CD4-positive, alpha-beta T cell (primary cell): Measurements from ENCODE around the gene UBAP2L. TPM values are rescaled to one million over a fixed set of nuclear protein-coding genes. Genes with fewer than 3 reads are reported as not detected.
"Not testable (repeated sequence)": the region's sequence is repeated elsewhere in the genome, so short reads cannot be mapped to it uniquely, and the experiment has no call there.

ENCODE experiments used
- ATAC-seq: fragments of 200-7000 bp; cut with Tn5 transposase; one replicate; pipeline ENCODE4 v1.10.0; 2022; ENCODE audit warnings: mild to moderate bottlenecking; ENCODE audit not compliant: poor library complexity
- CTCF ChIA-PET: fragments of 350-600 bp; sonication (Branson Sonifier 250); formaldehyde crosslinking; loops from one replicate; lab custom pipeline; 2021; ENCODE audit warnings: antibody characterized with exemption, inconsistent platforms; lab: Charles Lee
- POLR2A ChIA-PET: fragments of 350-600 bp; sonication (Branson Sonifier 250); formaldehyde crosslinking; loops from one replicate; lab custom pipeline; 2021; ENCODE audit warnings: antibody characterized with exemption, inconsistent platforms; lab: Charles Lee
- DNase-seq, 14 experiments: peaks; one replicate each; pipeline ENCODE4 v3.0.0-alpha.2; 2013 to 2020; ENCODE audit warnings: mixed read lengths in 2 of 14
- H3K27ac ChIP-seq, 2 donors: one replicate each; pipeline versions ENCODE4 v1.5.1 to v1.7.0; 2013; ENCODE audit warnings: low read length in 2 of 2, low read depth in 1 of 2, mild to moderate bottlenecking in 1 of 2
- H3K27me3 ChIP-seq, 2 experiments: 1 replicate in 1 of 2; 2 replicates in 1 of 2; pipeline versions ENCODE4 v1.6.1 to v1.7.0; 2013; ENCODE audit warnings: low read length in 2 of 2, control low read depth in 1 of 2, mild to moderate bottlenecking in 1 of 2, moderate library complexity in 1 of 2; ENCODE audit not compliant: insufficient read depth in 2 of 2, control insufficient read depth in 1 of 2
- H3K36me3 ChIP-seq: one replicate; pipeline ENCODE4 v1.6.1; 2013; ENCODE audit warnings: low read length, control low read depth; ENCODE audit not compliant: insufficient read depth
- H3K4me1 ChIP-seq: one replicate; pipeline ENCODE4 v1.6.1; 2013; ENCODE audit warnings: low read length, control low read depth; ENCODE audit not compliant: insufficient read depth
- H3K4me3 ChIP-seq: one replicate; pipeline ENCODE4 v1.5.1; 2013; ENCODE audit warnings: mild to moderate bottlenecking, low read length, moderate library complexity
- H3K9me3 ChIP-seq, 2 experiments: 1 replicate in 1 of 2; 2 replicates in 1 of 2; pipeline versions ENCODE4 v1.6.1 to v1.7.0; 2013; ENCODE audit warnings: low read length in 2 of 2, mild to moderate bottlenecking in 2 of 2, control low read depth in 1 of 2, moderate library complexity in 1 of 2; ENCODE audit not compliant: control insufficient read depth in 1 of 2, insufficient read depth in 1 of 2
- H3K27ac Mint-ChIP-seq: one replicate; pipeline ENCODE4 v1.8.0; 2020; ENCODE audit warnings: mixed read lengths
- H3K27me3 Mint-ChIP-seq: one replicate; pipeline ENCODE4 v1.8.0; 2021; ENCODE audit warnings: mixed read lengths
- H3K36me3 Mint-ChIP-seq: one replicate; pipeline ENCODE4 v1.8.0; 2021; ENCODE audit warnings: low read depth, mixed read lengths
- H3K4me1 Mint-ChIP-seq: one replicate; pipeline ENCODE4 v1.8.0; 2021; ENCODE audit warnings: low read depth, mixed read lengths
- H3K4me3 Mint-ChIP-seq: one replicate; pipeline ENCODE4 v1.8.0; 2020; ENCODE audit warnings: mild to moderate bottlenecking, mixed read lengths
- H3K9me3 Mint-ChIP-seq: one replicate; pipeline ENCODE4 v1.8.0; 2020; ENCODE audit warnings: mixed read lengths
- CTCF ChIP-seq: fragments of 200-600 bp; IDR thresholded peaks from one replicate; pipeline ENCODE4 v1.8.0; 2022; ENCODE audit warnings: antibody characterized with exemption, mild to moderate bottlenecking
- intact Hi-C, 2 experiments: fragments of 100-400 bp; cut with DNase I in 1 of 2; cut with micrococcal nuclease in 1 of 2; formaldehyde crosslinking; loops; one replicate each; pipeline versions ENCODE4 v1.15.1 to v1.9.0; 2023 to 2025; cut with DNase I, micrococcal nuclease
- total RNA-seq, 174 experiments: library from RNA in 2 of 174; stranded (reverse) in 2 of 174; gene quantifications; one replicate each; pipeline ENCODE4 v1.2.3 and lab custom pipeline; 2021 to 2026

UBAP2L gene
- total RNA-seq, 2 experiments from 2014 or later: 224 to 234 TPM

- peaks cover 9% of the 10 kb centered on the region for H3K4me1 ChIP-seq
- Mint-ChIP-seq H3K27me3 (no peaks in the 10 kb centered on the region), H3K4me1 (peaks cover 63% of the 10 kb centered on the region), H3K4me3 (peak overlapping the region; percentile 18), H3K27ac (peak overlapping the region; percentile 93), H3K36me3 (peaks cover 80% of the 10 kb centered on the region), H3K9me3 (no peaks in the 10 kb centered on the region)
- CTCF ChIA-PET: interaction anchor here (0.6 kb wide), 1 partner anchor 48 kb away, joined by 3 read pairs; no protein-coding TSS in a partner anchor
- intact Hi-C loops: loop anchor here in 1 of 2 experiments (10.0 kb wide), 1 partner anchor 301 kb away; the partner anchor contains the start of gene GATAD2B
- DNase-seq (no peak), ATAC-seq (no peak)
- H3K27me3 ChIP-seq: no peaks in the 10 kb centered on the region
- H3K4me3 ChIP-seq: no peak overlapping the region
- peaks cover 54% of the 10 kb centered on the region for H3K36me3 ChIP-seq
- POLR2A ChIA-PET: interaction anchor here (1.5 kb wide), 1 partner anchor 9 kb away, joined by 3 read pairs; no protein-coding TSS in a partner anchor
- H3K27ac ChIP-seq: no peak overlapping the region
- no peak for TF ChIP-seq CTCF
- no peaks in the 10 kb centered on the region for H3K9me3 ChIP-seq
Measured at GRCh38 chr1:154225370-154225769, 4.6 kb downstream of the UBAP2L start.

DNA sequence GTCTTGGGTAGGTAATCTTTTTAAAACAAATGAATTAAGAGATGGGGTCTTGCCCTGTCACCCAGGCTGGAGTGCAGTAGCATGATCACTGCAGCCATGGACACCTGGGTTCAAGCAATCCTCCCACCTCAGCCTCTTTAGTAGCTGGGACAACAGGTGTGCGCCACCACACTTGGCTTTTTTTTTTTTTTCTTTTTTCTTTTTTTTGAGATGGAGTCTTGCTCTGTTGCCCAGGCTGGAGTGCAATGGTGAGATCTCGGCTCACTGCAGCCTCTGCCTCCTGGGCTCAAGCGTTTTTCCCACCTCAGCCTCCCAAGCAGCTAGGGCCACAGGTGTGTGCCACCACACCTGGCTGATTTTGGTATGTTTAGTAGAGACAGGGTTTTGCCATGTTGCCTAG lies 10.4 kb downstream of the UBAP2L start:
- H3K27me3 Mint-ChIP-seq, H3K27ac ChIP-seq, H3K4me3 Mint-ChIP-seq, H3K9me3 Mint-ChIP-seq, ATAC-seq, CTCF ChIA-PET, H3K4me3 ChIP-seq, H3K9me3 ChIP-seq, H3K27ac Mint-ChIP-seq, DNase-seq, H3K27me3 ChIP-seq, H3K4me1 ChIP-seq, intact Hi-C loops, POLR2A ChIA-PET: not testable (repeated sequence)
- peaks cover 89% of the 10 kb centered on the region for H3K36me3 ChIP-seq
- peaks cover 16% of the 10 kb centered on the region for H3K4me1 Mint-ChIP-seq
- peaks cover 88% of the 10 kb centered on the region for H3K36me3 Mint-ChIP-seq

- peaks cover 12% of the 10 kb centered on the region for H3K4me1 Mint-ChIP-seq
- POLR2A ChIA-PET, H3K27me3 ChIP-seq, H3K4me3 Mint-ChIP-seq, H3K27ac Mint-ChIP-seq, H3K4me3 ChIP-seq, H3K27ac ChIP-seq, intact Hi-C loops, CTCF ChIA-PET, H3K9me3 Mint-ChIP-seq, ATAC-seq, H3K27me3 Mint-ChIP-seq, H3K9me3 ChIP-seq, H3K4me1 ChIP-seq, DNase-seq: not testable (repeated sequence)
- H3K36me3 ChIP-seq: peaks cover 91% of the 10 kb centered on the region
- peaks cover 89% of the 10 kb centered on the region for H3K36me3 Mint-ChIP-seq
Measured at GRCh38 chr1:154233127-154233526, 12.4 kb downstream of the UBAP2L start.

DNA sequence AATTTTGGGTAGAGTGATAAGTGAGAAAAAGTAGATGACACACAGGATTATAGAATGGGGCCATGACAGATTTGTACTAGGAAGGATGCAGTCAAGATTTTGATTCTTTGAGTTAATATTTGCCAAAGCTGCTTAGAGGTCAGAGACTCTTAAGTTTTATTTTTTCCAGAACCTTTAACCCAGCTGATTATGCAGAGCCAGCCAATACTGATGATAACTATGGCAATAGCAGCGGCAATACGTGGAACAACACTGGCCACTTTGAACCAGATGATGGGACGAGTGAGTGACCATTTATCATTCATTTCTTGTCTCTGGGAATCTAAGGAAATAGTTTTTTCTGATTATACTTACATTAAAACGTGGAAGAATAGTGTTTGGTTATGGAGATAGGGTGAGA lies 16.1 kb downstream of the UBAP2L start:
- CTCF ChIA-PET: no interaction called here

More for the DNA sequence above, 16.1 kb downstream of the UBAP2L start:
- H3K27ac ChIP-seq: no peak overlapping the region
- peaks cover 30% of the 10 kb centered on the region for H3K4me1 Mint-ChIP-seq
- no peaks in the 10 kb centered on the region for H3K9me3 ChIP-seq
- intact Hi-C loops: no loop called here
- POLR2A ChIA-PET: no interaction called here
- no peaks in the 10 kb centered on the region for H3K4me1 ChIP-seq
- ATAC-seq (no peak), DNase-seq (no peak)
- H3K4me3 ChIP-seq: no peak overlapping the region
- no peaks in the 10 kb centered on the region for H3K27me3 Mint-ChIP-seq
- TF ChIP-seq CTCF: no peak
- H3K36me3 ChIP-seq: peaks cover 87% of the 10 kb centered on the region
- H3K9me3 Mint-ChIP-seq: no peaks in the 10 kb centered on the region
- no peaks in the 10 kb centered on the region for H3K27me3 ChIP-seq
- peak overlapping the region; percentile 9 for H3K27ac Mint-ChIP-seq
- H3K36me3 Mint-ChIP-seq: peaks cover 93% of the 10 kb centered on the region
- H3K4me3 Mint-ChIP-seq: no peak overlapping the region
